Parathyroid adenoma (tissue), 2 donors: ENCODE results near the gene SLC12A6.
A peak's percentile ranks its signal among the peaks of the same experiment; 100 is the strongest.

Experiments
- H2AFZ ChIP-seq: fragments of 300-600 bp; sonication (generic); one replicate; pipeline ENCODE4 v1.7.0; 2017; ENCODE audit warnings: antibody characterized with exemption, mild to moderate bottlenecking
- H3K27ac ChIP-seq: fragments of 300-600 bp; sonication (generic); one replicate; pipeline ENCODE4 v1.7.0; 2017
- H3K27me3 ChIP-seq: fragments of 300-600 bp; sonication (generic); one replicate; pipeline ENCODE4 v1.7.0; 2017; ENCODE audit warnings: low read length; ENCODE audit not compliant: control insufficient read depth, insufficient read depth
- H3K36me3 ChIP-seq: fragments of 300-600 bp; sonication (generic); one replicate; pipeline ENCODE4 v1.7.0; 2017; ENCODE audit warnings: low read length; ENCODE audit not compliant: control insufficient read depth, insufficient read depth
- H3K4me1 ChIP-seq: fragments of 300-600 bp; sonication (generic); one replicate; pipeline ENCODE4 v1.7.0; 2017; ENCODE audit warnings: control low read depth
- H3K4me2 ChIP-seq: fragments of 300-600 bp; sonication (generic); one replicate; pipeline ENCODE4 v1.7.0; 2017; ENCODE audit warnings: low read length
- H3K4me3 ChIP-seq: fragments of 300-600 bp; sonication (generic); one replicate; pipeline ENCODE4 v1.7.0; 2017; ENCODE audit warnings: low read depth, low read length
- H3K79me2 ChIP-seq: fragments of 300-600 bp; sonication (generic); one replicate; pipeline ENCODE4 v1.7.0; 2017; ENCODE audit warnings: control low read depth
- H3K9ac ChIP-seq: fragments of 300-600 bp; sonication (generic); one replicate; pipeline ENCODE4 v1.7.0; 2017; ENCODE audit warnings: mild to moderate bottlenecking
- H3K9me3 ChIP-seq: fragments of 300-600 bp; sonication (generic); one replicate; pipeline ENCODE4 v1.7.0; 2017; ENCODE audit warnings: low read length; ENCODE audit not compliant: control insufficient read depth
- TF ChIP-seq, protein P1 (sequence below): fragments of 300-600 bp; sonication (generic); IDR thresholded peaks from one replicate; pipeline ENCODE4 v1.7.0; 2017; ENCODE audit warnings: antibody characterized with exemption, mild to moderate bottlenecking
- donor health status: primary hyperparathyroidism.

Gene SLC12A6

GRCh38 chr15:34341381-34342212, 4.0 kb upstream of the SLC12A6 start:
- H3K27me3 ChIP-seq: no peaks in the 10 kb centered on the region
- no peaks in the 10 kb centered on the region for H3K79me2 ChIP-seq
- H3K9me3 ChIP-seq: no peaks in the 10 kb centered on the region
- H3K27ac ChIP-seq: no peak overlapping the region
- H3K4me3 ChIP-seq: peak overlapping the region; percentile 69
- TF ChIP-seq, protein P1, sequence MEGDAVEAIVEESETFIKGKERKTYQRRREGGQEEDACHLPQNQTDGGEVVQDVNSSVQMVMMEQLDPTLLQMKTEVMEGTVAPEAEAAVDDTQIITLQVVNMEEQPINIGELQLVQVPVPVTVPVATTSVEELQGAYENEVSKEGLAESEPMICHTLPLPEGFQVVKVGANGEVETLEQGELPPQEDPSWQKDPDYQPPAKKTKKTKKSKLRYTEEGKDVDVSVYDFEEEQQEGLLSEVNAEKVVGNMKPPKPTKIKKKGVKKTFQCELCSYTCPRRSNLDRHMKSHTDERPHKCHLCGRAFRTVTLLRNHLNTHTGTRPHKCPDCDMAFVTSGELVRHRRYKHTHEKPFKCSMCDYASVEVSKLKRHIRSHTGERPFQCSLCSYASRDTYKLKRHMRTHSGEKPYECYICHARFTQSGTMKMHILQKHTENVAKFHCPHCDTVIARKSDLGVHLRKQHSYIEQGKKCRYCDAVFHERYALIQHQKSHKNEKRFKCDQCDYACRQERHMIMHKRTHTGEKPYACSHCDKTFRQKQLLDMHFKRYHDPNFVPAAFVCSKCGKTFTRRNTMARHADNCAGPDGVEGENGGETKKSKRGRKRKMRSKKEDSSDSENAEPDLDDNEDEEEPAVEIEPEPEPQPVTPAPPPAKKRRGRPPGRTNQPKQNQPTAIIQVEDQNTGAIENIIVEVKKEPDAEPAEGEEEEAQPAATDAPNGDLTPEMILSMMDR: no peak
- H3K9ac ChIP-seq: no peak overlapping the region
- no peaks in the 10 kb centered on the region for H3K4me1 ChIP-seq
- no peaks in the 10 kb centered on the region for H3K36me3 ChIP-seq
- peak overlapping the region; percentile 51 for H3K4me2 ChIP-seq
- no peak overlapping the region for H2AFZ ChIP-seq

GRCh38 chr15:34339946-34340345, 2.4 kb upstream of the SLC12A6 start:
- Histone ChIP-seq H3K4me3 (no peak overlapping the region), H3K4me1 (no peaks in the 10 kb centered on the region), H3K27ac (no peak overlapping the region), H3K79me2 (no peaks in the 10 kb centered on the region), H2AFZ (no peak overlapping the region), H3K27me3 (no peaks in the 10 kb centered on the region), H3K36me3 (no peaks in the 10 kb centered on the region), H3K4me2 (no peak overlapping the region), H3K9ac (no peak overlapping the region), H3K9me3 (no peaks in the 10 kb centered on the region)
- TF ChIP-seq, protein P1: no peak

- H3K27ac ChIP-seq: no peak overlapping the region
Observed at GRCh38 chr15:34338347-34338746, 766 bp upstream of the SLC12A6 start.

GRCh38 chr15:34336991-34337556, 507 bp downstream of the SLC12A6 start:
- TF ChIP-seq, protein P1: no peak
- Histone ChIP-seq H3K9me3 (no peaks in the 10 kb centered on the region), H3K9ac (no peak overlapping the region), H2AFZ (peak overlapping the region; percentile 91), H3K4me2 (peak overlapping the region; percentile 86), H3K79me2 (no peaks in the 10 kb centered on the region), H3K4me1 (no peaks in the 10 kb centered on the region), H3K27ac (peak overlapping the region; percentile 61), H3K36me3 (no peaks in the 10 kb centered on the region), H3K27me3 (no peaks in the 10 kb centered on the region), H3K4me3 (peak overlapping the region; percentile 76)

More at GRCh38 chr15:34338347-34338746, 766 bp upstream of the SLC12A6 start:
- TF ChIP-seq, protein P1: no peak
- H3K4me3 ChIP-seq: peak overlapping the region; percentile 76
- no peak overlapping the region for H3K9ac ChIP-seq
- no peaks in the 10 kb centered on the region for H3K79me2 ChIP-seq
- H3K4me1 ChIP-seq: no peaks in the 10 kb centered on the region
- peak overlapping the region; percentile 74 for H3K4me2 ChIP-seq
- H3K27me3 ChIP-seq: no peaks in the 10 kb centered on the region
- peak overlapping the region; percentile 91 for H2AFZ ChIP-seq
- no peaks in the 10 kb centered on the region for H3K36me3 ChIP-seq
- no peaks in the 10 kb centered on the region for H3K9me3 ChIP-seq
